ENCODE data around the gene LIPH. TPM values are rescaled to one million over a fixed set of nuclear protein-coding genes. Genes with fewer than 3 reads are reported as not detected.
A peak's percentile ranks its signal among the peaks of the same experiment; 100 is the strongest.

The LIPH gene
- total RNA-seq, 6 experiments from 2014 or later = 0.07 to 1.4 (median 0.24) TPM; not detected in 1

GRCh38 chr3:185526349-185526951, 25.9 kb downstream of the LIPH start:
- TF ChIP-seq POLR2A (IDR thresholded peaks at IDR 0.05) (no peak), CTCF (IDR thresholded peaks at IDR 0.05) (no peak)
- ATAC-seq (no peak), DNase-seq (no peak)
- Histone ChIP-seq H3K27me3 (no peaks in the 10 kb centered on the region), H3K27ac (no peak overlapping the region), H3K9me3 (no peaks in the 10 kb centered on the region), H3K4me1 (no peaks in the 10 kb centered on the region), H3K36me3 (no peaks in the 10 kb centered on the region), H3K4me3 (no peak overlapping the region)
- WGBS (ENCODE audit: insufficient coverage, low coverage, low lambda C conversion rate, missing lambda C conversion rate) = 43% methylated on average over 1 of the region's 2 CpGs
- intact Hi-C loops (cut with DNase I) = no loop called here

GRCh38 chr3:185521349-185522138, 30.8 kb downstream of the LIPH start:
- ATAC-seq (no peak), DNase-seq (no peak)
- no peaks in the 10 kb centered on the region for H3K27me3 ChIP-seq
- no peaks in the 10 kb centered on the region for H3K4me1 ChIP-seq
- no peak overlapping the region for H3K4me3 ChIP-seq
- H3K27ac ChIP-seq = no peak overlapping the region
- no peaks in the 10 kb centered on the region for H3K36me3 ChIP-seq
- intact Hi-C loops (cut with DNase I) = no loop called here
- TF ChIP-seq CTCF (IDR thresholded peaks at IDR 0.05) (no peak), POLR2A (IDR thresholded peaks at IDR 0.05) (no peak)
- H3K9me3 ChIP-seq = no peaks in the 10 kb centered on the region
- WGBS (ENCODE audit: insufficient coverage, low coverage, low lambda C conversion rate, missing lambda C conversion rate) = 82% methylated on average over 5 of the region's 7 CpGs

GRCh38 chr3:185519021-185519420, 33.4 kb downstream of the LIPH start:
- Histone ChIP-seq H3K4me1 (no peaks in the 10 kb centered on the region), H3K27ac (no peak overlapping the region), H3K36me3 (no peaks in the 10 kb centered on the region), H3K27me3 (no peaks in the 10 kb centered on the region), H3K9me3 (no peaks in the 10 kb centered on the region), H3K4me3 (no peak overlapping the region)
- DNase-seq = no peak
- peak in 3 of 4 donors; percentile 46 to 60 (median 56) for ATAC-seq
- 58% methylated on average over 5 of the region's 5 CpGs for WGBS (ENCODE audit: insufficient coverage, low coverage, low lambda C conversion rate, missing lambda C conversion rate)
- TF ChIP-seq CTCF (IDR thresholded peaks at IDR 0.05) (peak in 2 of 4 donors; percentile 16 to 20), POLR2A (IDR thresholded peaks at IDR 0.05) (no peak)
- intact Hi-C loops (cut with DNase I) = no loop called here

- intact Hi-C loops (cut with DNase I) = no loop called here
- no peaks in the 10 kb centered on the region for H3K4me1 ChIP-seq
Observed at GRCh38 chr3:185517387-185518130, 34.8 kb downstream of the LIPH start.

More at GRCh38 chr3:185517387-185518130, 34.8 kb downstream of the LIPH start:
- ATAC-seq (no peak), DNase-seq (no peak)
- Histone ChIP-seq H3K4me3 (no peak overlapping the region), H3K27me3 (no peaks in the 10 kb centered on the region), H3K36me3 (no peaks in the 10 kb centered on the region), H3K27ac (no peak overlapping the region), H3K9me3 (no peaks in the 10 kb centered on the region)
- 78% methylated on average over 2 of the region's 2 CpGs for WGBS (ENCODE audit: insufficient coverage, low coverage, low lambda C conversion rate, missing lambda C conversion rate)
- no peak for TF ChIP-seq CTCF (IDR thresholded peaks at IDR 0.05)
- no peak for TF ChIP-seq POLR2A (IDR thresholded peaks at IDR 0.05)
